Heart left ventricle (tissue), 16 donors: ENCODE results near the gene FNDC4. TPM values are rescaled to one million over a fixed set of nuclear protein-coding genes. Genes with fewer than 3 reads are reported as not detected.
A peak's percentile ranks its signal among the peaks of the same experiment; 100 is the strongest.

ENCODE experiments used
- ATAC-seq, 4 donors: fragments of 200-7000 bp; cut with Tn5 transposase; one replicate each; pipeline ENCODE4 v1.9.1; 2020 to 2022; ENCODE audit warnings: moderate library complexity in 4 of 4, mild to moderate bottlenecking in 3 of 4, moderate number of reproducible peaks in 1 of 4
- DNase-seq, 5 donors: peaks; one replicate each; pipeline ENCODE4 v3.0.0-alpha.2; 2020
- H3K27ac ChIP-seq, 12 donors: fragments of 200-600 bp; sonication (generic) in 4 of 12; one replicate each; pipeline versions ENCODE4 v1.5.0 to v1.8.0; 2016 to 2022; ENCODE audit warnings: mild to moderate bottlenecking in 2 of 12
- H3K27me3 ChIP-seq, 9 donors: fragments of 200-600 bp; sonication (generic) in 2 of 9; one replicate each; pipeline versions ENCODE4 v1.5.1 to v1.8.0; 2016 to 2022; ENCODE audit warnings: mild to moderate bottlenecking in 3 of 9
- H3K36me3 ChIP-seq, 9 donors: fragments of 200-600 bp; sonication (generic) in 2 of 9; one replicate each; pipeline versions ENCODE4 v1.5.0 to v1.8.0; 2018 to 2022; ENCODE audit warnings: mild to moderate bottlenecking in 2 of 9
- H3K4me1 ChIP-seq, 12 donors: fragments of 200-600 bp; sonication (generic) in 4 of 12; one replicate each; pipeline versions ENCODE4 v1.5.0 to v1.8.0; 2016 to 2022; ENCODE audit warnings: mild to moderate bottlenecking in 3 of 12
- H3K4me3 ChIP-seq, 12 donors: fragments of 200-600 bp; sonication (generic) in 4 of 12; one replicate each; pipeline versions ENCODE4 v1.5.0 to v1.8.0; 2017 to 2022; ENCODE audit warnings: mild to moderate bottlenecking in 9 of 12, moderate library complexity in 4 of 12
- H3K9me3 ChIP-seq, 12 donors: fragments of 200-600 bp; sonication (generic) in 4 of 12; one replicate each; pipeline versions ENCODE4 v1.5.0 to v1.8.0; 2016 to 2022; ENCODE audit warnings: mild to moderate bottlenecking in 1 of 12
- POLR2A ChIP-seq, 2 donors: fragments of 450-650 bp; IDR thresholded peaks; one replicate each; pipeline ENCODE4 v1.6.1; 2017; ENCODE audit warnings: antibody characterized with exemption in 2 of 2, mild to moderate bottlenecking in 2 of 2, moderate library complexity in 2 of 2
- WGBS, 4 donors: extraction: QIAGEN DNeasy Blood & Tissue Kit in 2 of 4; methylation state at CpG; one replicate each; pipeline versions ENCODE4 v1.1.5 to v1.1.7; 2013 to 2018; 5-methylcytosine and 5-hydroxymethylcytosine counted together
- intact Hi-C, 10 donors: fragments of 100-400 bp; cut with DNase I; formaldehyde crosslinking; loops; one replicate each; pipeline versions ENCODE4 v1.11.1 to v1.14.2; 2022
- polyA plus RNA-seq, 2 donors: library from polyadenylated mRNA; stranded (reverse); fragments of 200-250 nt; gene quantifications; one replicate each; pipeline ENCODE4 v1.2.3, GENCODE V29; 2013
- total RNA-seq, 9 donors: library from RNA; depleted of rRNA in 2 of 9; stranded (reverse); fragments of >200 nt in 2 of 9; fragmentation: NEBNext Ultra II Directional in 3 of 9; extraction: Animal tissue kit (Norgen Biotek cat#: 25700) in 3 of 9; gene quantifications; one replicate each; pipeline versions ENCODE4 v1.1.0 to v1.2.4, GENCODE V29; 2016 to 2023
- TF ChIP-seq, protein P1 (sequence below), 12 donors: fragments of 200-600 bp; sonication (generic) in 4 of 12; IDR thresholded peaks; one replicate each; pipeline versions ENCODE4 v1.5.0 to v1.8.0; 2018 to 2022; ENCODE audit warnings: antibody characterized with exemption in 12 of 12, mild to moderate bottlenecking in 5 of 12
- donor health status: ischemic (EF 13 %, LVEDD 7.1; RV severe dilation, severe dysfunction).
- donor health status: healthy with polysubstance abuse.
- donor health status: DM: no; HTN: yes; CAD: no.
- donor health status: DM: no; HTN: no; CAD: no.
- donor health status: ischemic (EF 25% LVEDD 6.9; RV normal size, moderate dysfunction).
- donor health status: ischemic (EF 25% LVEDD 5.7; RV mildly dilated, moderate dysfunction).
- donor health status: healthy.
- donor health status: DM: yes; HTN: yes; CAD: no.
- donor health status: ischemic (EF 35%, LVEDD 5.7; RV mildly dilated, moderate dysfunction).
- donor health status: nonischemic (EF 11% LVEDD 7.7; RV severe dilation, severe dysfunction).
- donor health status: DM: yes; HTN: yes; CAD: no.
- donor health status: PGD.
- donor health status: ischemic (EF 29% LVEDD 5.4; RV normal size, mild dysfunction).
- donor health status: nonischemic (EF 23%, LVEDD 6.1; RV moderate dilation, normal function).

Gene FNDC4
- total and polyA plus RNA-seq, 11 donors: 1.0 to 10.5 (median 3.1) TPM

DNA sequence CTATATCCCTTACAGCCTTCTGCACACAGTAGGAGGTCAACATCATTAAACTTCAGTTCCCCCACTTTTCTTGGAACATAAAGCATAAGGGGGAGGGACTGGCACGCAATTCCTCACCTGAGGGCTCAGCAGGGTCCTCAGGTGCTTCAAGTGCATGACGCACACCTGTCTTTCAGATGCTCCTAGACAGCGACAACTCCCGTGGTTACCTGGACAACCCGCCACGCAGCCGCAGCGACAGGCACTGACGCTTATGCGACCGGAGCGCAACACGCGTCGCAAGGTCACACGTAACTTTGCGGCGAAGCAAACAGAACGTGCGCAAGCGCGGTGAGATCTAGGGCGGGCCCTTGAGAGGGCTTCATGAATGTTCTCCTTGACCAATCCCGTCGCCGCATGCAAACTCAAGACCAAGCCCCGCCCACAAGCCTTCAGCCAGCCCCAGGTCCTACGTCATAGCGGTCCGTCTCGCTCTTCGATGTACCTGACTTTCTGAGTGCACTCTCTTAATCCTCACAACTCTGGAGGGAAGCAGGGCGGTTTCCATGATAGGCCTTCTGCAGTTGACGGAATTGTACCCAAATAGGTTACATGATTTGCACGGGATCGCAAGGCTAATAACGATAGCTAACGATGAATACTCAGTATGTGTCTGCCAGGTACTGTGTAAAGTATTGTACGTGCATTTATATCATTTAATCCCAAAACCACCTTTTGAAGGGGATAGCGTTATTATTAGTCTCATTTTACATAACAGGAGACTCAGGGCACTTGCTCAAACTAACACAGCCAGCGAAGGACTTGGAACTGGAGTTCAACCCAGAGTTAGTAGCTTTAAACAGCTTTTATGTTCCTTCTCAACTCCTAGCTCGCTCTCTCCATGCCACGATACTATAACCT is 5.3 kb downstream of the FNDC4 start, which contains the start of gene IFT172:
Gene IFT172, minus strand, starts transcription at position 246 of the 900 bp plus-strand sequence. Its CDS starts 90 bp downstream, at position 156.
- 6 to 8% (median 7%) methylated on average over 36 to 43 of the region's 43 CpGs for WGBS, 4 donors
- H3K4me1 ChIP-seq: peaks cover 0 to 25% (median 16%) of the 10 kb centered on the region in 12 donors
- peak; percentile 98 to 100 (median 98) for ATAC-seq
- peaks cover 0 to 11% (median 0%) of the 10 kb centered on the region in 9 donors for H3K27me3 ChIP-seq
- H3K9me3 ChIP-seq: no peaks in the 10 kb centered on the region
- DNase-seq: peak; percentile 98 to 99 (median 99)
- H3K4me3 ChIP-seq: peak within 1 kb of the TSS; percentile 28 to 80 (median 70)
- TF ChIP-seq POLR2A (IDR thresholded peaks at IDR 0.05): peak in 1 of 2 donors; percentile 60
- TF ChIP-seq, protein P1, sequence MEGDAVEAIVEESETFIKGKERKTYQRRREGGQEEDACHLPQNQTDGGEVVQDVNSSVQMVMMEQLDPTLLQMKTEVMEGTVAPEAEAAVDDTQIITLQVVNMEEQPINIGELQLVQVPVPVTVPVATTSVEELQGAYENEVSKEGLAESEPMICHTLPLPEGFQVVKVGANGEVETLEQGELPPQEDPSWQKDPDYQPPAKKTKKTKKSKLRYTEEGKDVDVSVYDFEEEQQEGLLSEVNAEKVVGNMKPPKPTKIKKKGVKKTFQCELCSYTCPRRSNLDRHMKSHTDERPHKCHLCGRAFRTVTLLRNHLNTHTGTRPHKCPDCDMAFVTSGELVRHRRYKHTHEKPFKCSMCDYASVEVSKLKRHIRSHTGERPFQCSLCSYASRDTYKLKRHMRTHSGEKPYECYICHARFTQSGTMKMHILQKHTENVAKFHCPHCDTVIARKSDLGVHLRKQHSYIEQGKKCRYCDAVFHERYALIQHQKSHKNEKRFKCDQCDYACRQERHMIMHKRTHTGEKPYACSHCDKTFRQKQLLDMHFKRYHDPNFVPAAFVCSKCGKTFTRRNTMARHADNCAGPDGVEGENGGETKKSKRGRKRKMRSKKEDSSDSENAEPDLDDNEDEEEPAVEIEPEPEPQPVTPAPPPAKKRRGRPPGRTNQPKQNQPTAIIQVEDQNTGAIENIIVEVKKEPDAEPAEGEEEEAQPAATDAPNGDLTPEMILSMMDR (IDR thresholded peaks at IDR 0.05): no peak
- peaks cover 0 to 10% (median 5%) of the 10 kb centered on the region in 9 donors for H3K36me3 ChIP-seq
- peak within 1 kb of the TSS in 11 of 12 donors; percentile 44 to 83 (median 66) for H3K27ac ChIP-seq
- intact Hi-C loops: loop anchor here in 6 of 10 donors (2.0 to 10.0 kb wide), 5 partner anchors 93 to 139 kb away; partner anchors contain the start of genes CCDC121 (in 4 of the 6), GPN1 (in 4 of the 6) and ZNF512 (in 4 of the 6)

DNA sequence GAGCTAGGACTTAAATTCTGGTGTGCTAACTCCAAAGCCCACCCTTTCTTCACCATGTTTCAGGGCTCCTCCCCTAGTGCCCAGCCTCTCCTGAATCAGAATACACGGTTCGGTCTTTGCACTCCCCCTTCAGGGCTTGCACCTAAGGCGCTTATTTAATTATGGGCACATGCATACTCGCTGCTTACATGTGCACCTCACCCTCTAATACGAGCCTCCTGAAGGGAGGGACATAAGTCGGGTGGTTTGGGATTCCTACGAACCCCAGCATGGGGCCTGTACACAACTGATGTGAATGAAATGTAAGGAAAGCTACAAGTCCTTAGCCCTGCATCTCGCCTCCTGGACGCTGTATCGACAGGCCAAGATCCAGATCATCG is 5.9 kb downstream of the FNDC4 start:
- ATAC-seq: peak; percentile 7 to 16 (median 10)

DNA sequence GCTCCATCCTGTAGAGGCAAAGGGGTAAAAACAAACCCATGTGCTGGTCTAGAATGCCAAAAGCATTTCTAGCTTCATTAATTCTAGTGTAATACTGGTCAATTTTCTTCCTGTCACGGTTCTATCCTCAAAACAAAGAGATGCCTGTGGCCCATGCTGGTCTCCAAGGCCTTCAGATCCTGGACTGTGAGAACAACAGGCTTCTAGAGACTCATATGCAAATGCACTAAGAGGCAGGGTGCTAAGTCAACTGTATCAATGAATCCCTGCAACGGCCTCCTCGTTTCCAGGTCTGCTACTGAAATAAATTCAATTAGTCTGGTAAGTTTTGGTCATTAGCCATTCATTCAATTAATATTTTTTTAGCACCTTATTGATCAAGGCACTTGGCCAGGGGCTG is 9.5 kb downstream of the FNDC4 start:
- H3K36me3 ChIP-seq: peaks cover 0 to 50% (median 39%) of the 10 kb centered on the region in 9 donors
- TF ChIP-seq, protein P1 (IDR thresholded peaks at IDR 0.05): no peak
- no peak for TF ChIP-seq POLR2A (IDR thresholded peaks at IDR 0.05)
- 67 to 78% (median 76%) methylated on average over 3 of the region's 3 CpGs for WGBS, 4 donors
- no peak overlapping the region for H3K4me3 ChIP-seq
- no peaks in the 10 kb centered on the region for H3K27me3 ChIP-seq
- no peak for ATAC-seq
- intact Hi-C loops: loop anchor here in 2 of 10 donors (10.0 kb wide), 1 partner anchor 139 kb away; the partner anchor contains the start of genes CCDC121 (in 2 of the 2) and GPN1 (in 2 of the 2)
- no peak for DNase-seq
- H3K27ac ChIP-seq: no peak overlapping the region
- H3K4me1 ChIP-seq: peaks cover 0 to 19% (median 14%) of the 10 kb centered on the region in 12 donors
- H3K9me3 ChIP-seq: no peaks in the 10 kb centered on the region

More for the DNA sequence above, 5.9 kb downstream of the FNDC4 start:
- Histone ChIP-seq H3K4me3 (peak overlapping the region; percentile 28 to 80 (median 70)), H3K36me3 (peaks cover 0 to 16% (median 8%) of the 10 kb centered on the region in 9 donors), H3K4me1 (peaks cover 0 to 19% (median 14%) of the 10 kb centered on the region in 12 donors), H3K27ac (peak overlapping the region in 9 of 12 donors; percentile 23 to 83 (median 66)), H3K27me3 (peaks cover 0 to 4% (median 0%) of the 10 kb centered on the region in 9 donors), H3K9me3 (no peaks in the 10 kb centered on the region)
- WGBS, 4 donors: 3 to 6% (median 5%) methylated on average over 11 of the region's 11 CpGs
- intact Hi-C loops: loop anchor here in 3 of 10 donors (2.0 to 10.0 kb wide), 2 partner anchors 136 to 140 kb away; partner anchors contain the start of genes CCDC121 (in 3 of the 3) and GPN1 (in 3 of the 3)
- TF ChIP-seq POLR2A (IDR thresholded peaks at IDR 0.05): no peak
- TF ChIP-seq, protein P1 (IDR thresholded peaks at IDR 0.05): peak in 1 of 12 donors; percentile 5
- no peak for DNase-seq
